ENCODE measurements around the gene PPP1R14C. TPM values are rescaled to one million over a fixed set of nuclear protein-coding genes. Genes with fewer than 3 reads are reported as not detected.

PPP1R14C gene
- total and polyA plus RNA-seq, 7 donors, result 5.9 to 62.8 (median 22.5) TPM

DNA sequence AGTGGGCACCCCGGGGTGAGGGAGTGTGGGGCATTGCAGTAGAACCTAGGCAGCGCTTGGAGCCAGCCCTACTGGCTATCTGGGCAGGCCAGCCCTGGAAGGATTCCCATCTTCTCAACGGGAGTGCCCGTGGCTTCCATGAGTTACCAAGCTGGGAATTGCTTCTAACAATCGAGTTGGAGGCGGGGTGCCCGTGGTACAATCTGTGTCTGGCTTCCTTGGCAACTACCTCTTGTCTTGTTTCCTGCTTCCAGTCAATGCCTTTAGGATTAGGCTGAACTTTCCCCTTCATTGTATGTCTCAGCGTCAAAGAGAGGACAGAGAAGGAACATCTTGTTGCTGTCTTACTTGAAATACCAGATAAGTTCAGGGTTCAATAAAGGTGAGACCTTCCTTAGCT is 33.3 kb downstream of the PPP1R14C start:
- Histone ChIP-seq H3K4me3 (peak overlapping the region; percentile 15), H3K36me3 (ENCODE audit: insufficient read depth in 1 of 2, low read depth in 1 of 2) (no peaks in the 10 kb centered on the region), H3K27ac (peak overlapping the region; percentile 74), H3K27me3 (ENCODE audit: insufficient read depth in 3 of 3, low read length in 2 of 3) (no peaks in the 10 kb centered on the region), H3K4me1 (peaks cover 37% of the 10 kb centered on the region), H3K9me3 (no peaks in the 10 kb centered on the region)
- ATAC-seq (peak; percentile 50 to 73 (median 61)), DNase-seq (no peak)
- WGBS, 3 donors, result 24 to 53% (median 30%) methylated on average over 8 of the region's 8 CpGs
- TF ChIP-seq, protein P1, sequence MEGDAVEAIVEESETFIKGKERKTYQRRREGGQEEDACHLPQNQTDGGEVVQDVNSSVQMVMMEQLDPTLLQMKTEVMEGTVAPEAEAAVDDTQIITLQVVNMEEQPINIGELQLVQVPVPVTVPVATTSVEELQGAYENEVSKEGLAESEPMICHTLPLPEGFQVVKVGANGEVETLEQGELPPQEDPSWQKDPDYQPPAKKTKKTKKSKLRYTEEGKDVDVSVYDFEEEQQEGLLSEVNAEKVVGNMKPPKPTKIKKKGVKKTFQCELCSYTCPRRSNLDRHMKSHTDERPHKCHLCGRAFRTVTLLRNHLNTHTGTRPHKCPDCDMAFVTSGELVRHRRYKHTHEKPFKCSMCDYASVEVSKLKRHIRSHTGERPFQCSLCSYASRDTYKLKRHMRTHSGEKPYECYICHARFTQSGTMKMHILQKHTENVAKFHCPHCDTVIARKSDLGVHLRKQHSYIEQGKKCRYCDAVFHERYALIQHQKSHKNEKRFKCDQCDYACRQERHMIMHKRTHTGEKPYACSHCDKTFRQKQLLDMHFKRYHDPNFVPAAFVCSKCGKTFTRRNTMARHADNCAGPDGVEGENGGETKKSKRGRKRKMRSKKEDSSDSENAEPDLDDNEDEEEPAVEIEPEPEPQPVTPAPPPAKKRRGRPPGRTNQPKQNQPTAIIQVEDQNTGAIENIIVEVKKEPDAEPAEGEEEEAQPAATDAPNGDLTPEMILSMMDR (IDR thresholded peaks at IDR 0.05), result no peak
- intact Hi-C loops (cut with DNase I), result no loop called here

DNA sequence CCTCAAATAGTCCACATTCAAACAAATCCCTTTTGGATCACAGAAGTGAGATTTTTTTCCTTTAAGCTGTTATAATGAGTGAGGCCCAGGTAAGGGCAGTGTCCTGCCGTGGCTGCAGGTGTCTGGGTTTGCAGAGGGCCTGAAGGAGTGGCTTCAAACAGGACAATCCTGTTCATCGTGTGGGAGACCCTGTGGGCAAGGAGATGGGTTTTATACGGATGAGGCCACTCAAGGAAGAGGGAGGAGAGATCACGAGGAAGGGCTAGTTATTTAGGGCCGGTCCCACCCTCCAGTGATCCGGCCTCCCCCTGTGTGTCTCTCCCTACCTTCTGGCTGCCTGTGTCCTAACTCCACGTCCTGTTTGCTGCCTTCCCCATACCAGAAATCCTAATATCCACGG is 33.8 kb downstream of the PPP1R14C start:
- no peaks in the 10 kb centered on the region for H3K27me3 ChIP-seq (ENCODE audit: insufficient read depth in 3 of 3, low read length in 2 of 3)
- 80 to 89% (median 80%) methylated on average over 8 of the region's 8 CpGs for WGBS, 3 donors
- DNase-seq (no peak), ATAC-seq (no peak)
- H3K4me3 ChIP-seq, result no peak overlapping the region
- H3K27ac ChIP-seq, result peak overlapping the region; percentile 74
- intact Hi-C loops (cut with DNase I), result no loop called here
- no peaks in the 10 kb centered on the region for H3K9me3 ChIP-seq
- no peaks in the 10 kb centered on the region for H3K36me3 ChIP-seq (ENCODE audit: insufficient read depth in 1 of 2, low read depth in 1 of 2)
- TF ChIP-seq, protein P1 (IDR thresholded peaks at IDR 0.05), result no peak
- H3K4me1 ChIP-seq, result peaks cover 32% of the 10 kb centered on the region

DNA sequence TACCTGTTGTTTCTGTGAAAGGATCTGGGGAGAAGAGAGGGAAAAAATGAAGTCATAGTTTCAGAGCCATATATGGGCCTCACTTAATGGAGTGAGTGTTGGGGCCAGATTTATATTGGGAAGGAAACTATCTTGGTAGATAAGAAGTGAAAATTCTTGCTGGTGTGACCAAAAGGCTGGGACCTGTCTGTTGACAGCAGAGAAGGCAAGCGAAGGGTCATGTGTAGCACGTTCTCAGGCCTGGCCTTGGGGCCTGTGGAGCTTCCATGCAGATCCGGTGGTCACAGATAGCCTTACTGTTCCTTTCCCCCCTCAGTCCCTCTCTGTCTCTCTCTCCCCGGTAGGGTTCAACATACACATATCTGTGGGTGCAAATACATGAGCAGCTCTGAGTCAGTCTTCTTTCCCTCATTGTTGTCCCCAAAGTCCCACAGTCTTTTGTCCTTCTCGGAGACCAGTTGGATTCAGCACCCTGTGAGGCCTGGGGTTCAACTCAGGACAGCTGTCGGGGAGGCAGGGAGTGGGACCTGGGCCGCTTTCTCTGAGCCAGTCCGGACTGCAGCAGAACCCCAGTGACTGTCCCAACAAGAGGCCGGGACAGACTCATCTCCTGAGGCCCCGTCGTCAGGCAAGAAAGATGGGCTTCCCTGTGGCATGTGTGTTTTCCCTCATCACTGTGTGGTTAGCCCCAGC is 34.6 kb downstream of the PPP1R14C start:
- intact Hi-C loops (cut with DNase I), result no loop called here
- H3K27ac ChIP-seq, result no peak overlapping the region
- H3K4me3 ChIP-seq, result no peak overlapping the region
- H3K27me3 ChIP-seq (ENCODE audit: insufficient read depth in 3 of 3, low read length in 2 of 3), result no peaks in the 10 kb centered on the region
- TF ChIP-seq, protein P1 (IDR thresholded peaks at IDR 0.05), result no peak
- H3K36me3 ChIP-seq (ENCODE audit: insufficient read depth in 1 of 2, low read depth in 1 of 2), result no peaks in the 10 kb centered on the region
- 70 to 88% (median 70%) methylated on average over 11 of the region's 11 CpGs for WGBS, 3 donors
- H3K9me3 ChIP-seq, result no peaks in the 10 kb centered on the region
- ATAC-seq, result no peak
- DNase-seq, result no peak
- peaks cover 27% of the 10 kb centered on the region for H3K4me1 ChIP-seq

- TF ChIP-seq, protein P1 (IDR thresholded peaks at IDR 0.05), result no peak
- H3K27me3 ChIP-seq (ENCODE audit: insufficient read depth in 3 of 3, low read length in 2 of 3), result no peaks in the 10 kb centered on the region
- DNase-seq (no peak), ATAC-seq (peak in 2 of 4 donors; percentile 28 to 33)
- H3K27ac ChIP-seq, result no peak overlapping the region
- no peaks in the 10 kb centered on the region for H3K9me3 ChIP-seq
- H3K4me1 ChIP-seq, result peaks cover 27% of the 10 kb centered on the region
- H3K4me3 ChIP-seq, result no peak overlapping the region
- no peaks in the 10 kb centered on the region for H3K36me3 ChIP-seq (ENCODE audit: insufficient read depth in 1 of 2, low read depth in 1 of 2)
- intact Hi-C loops (cut with DNase I), result no loop called here
- 55 to 59% (median 56%) methylated on average over 12 of the region's 12 CpGs for WGBS, 3 donors
Observed at GRCh38 chr6:150177952-150178520, 35.2 kb downstream of the PPP1R14C start.

All from psoas muscle (tissue), 8 donors.